B cell (primary cell): ENCODE results near the gene AKAP6. TPM values are rescaled to one million over a fixed set of nuclear protein-coding genes. Genes with fewer than 3 reads are reported as not detected.

Experiments
- ATAC-seq: fragments of 200-7000 bp; cut with Tn5 transposase; one replicate; pipeline ENCODE4 v1.10.0; 2021; ENCODE audit warnings: low read depth, mild to moderate bottlenecking, moderate number of reproducible peaks, moderate library complexity
- CTCF ChIA-PET: fragments of 350-600 bp; sonication (Branson Sonifier 250); formaldehyde crosslinking; loops from one replicate; lab custom pipeline; 2021; ENCODE audit warnings: antibody characterized with exemption, inconsistent platforms; lab: Charles Lee
- POLR2A ChIA-PET: fragments of 350-600 bp; sonication (Branson Sonifier 250); formaldehyde crosslinking; loops from one replicate; lab custom pipeline; 2021; ENCODE audit warnings: antibody characterized with exemption; lab: Charles Lee
- DNase-seq: peaks from one replicate; pipeline ENCODE4 v3.0.0; 2013
- H2AFZ ChIP-seq: 2 replicates; pipeline ENCODE4 v1.6.1; 2012; ENCODE audit warnings: mild to moderate bottlenecking, low read depth, low read length; ENCODE audit not compliant: insufficient read depth, poor library complexity, severe bottlenecking
- H3K27ac ChIP-seq, 2 donors: 1 replicate in 1 of 2; 2 replicates in 1 of 2; pipeline ENCODE4 v1.5.1; 2012 to 2013; ENCODE audit warnings: low read length in 2 of 2, mild to moderate bottlenecking in 2 of 2, moderate library complexity in 1 of 2
- H3K27me3 ChIP-seq, 4 experiments: fragments of 200-600 bp in 1 of 4; sonication (generic) in 1 of 4; replicated peaks in 1 of 4; 1 replicate in 2 of 4; 2 replicates in 2 of 4; pipeline versions ENCODE4 v1.6.1 to v1.7.0; 2013 to 2016; ENCODE audit warnings: low read length in 3 of 4, mild to moderate bottlenecking in 2 of 4, mixed read lengths in 1 of 4, moderate library complexity in 1 of 4; ENCODE audit not compliant: insufficient read depth in 4 of 4, control insufficient read depth in 3 of 4; ENCODE audit errors: control extremely low read depth in 1 of 4
- H3K36me3 ChIP-seq, 2 experiments: replicated peaks in 1 of 2; 1 replicate in 1 of 2; 2 replicates in 1 of 2; pipeline versions ENCODE4 v1.6.1 to v1.7.1; 2013; ENCODE audit warnings: low read length in 1 of 2; ENCODE audit not compliant: insufficient read depth in 2 of 2, control insufficient read depth in 1 of 2; ENCODE audit errors: control extremely low read depth in 1 of 2, extremely low read depth in 1 of 2
- H3K4me1 ChIP-seq, 2 donors: fragments of 200-600 bp in 1 of 2; sonication (generic) in 1 of 2; 1 replicate in 1 of 2; 2 replicates in 1 of 2; pipeline versions ENCODE4 v1.5.1 to v1.6.1; 2013 to 2017; ENCODE audit warnings: low read length in 2 of 2; ENCODE audit not compliant: control insufficient read depth in 2 of 2, insufficient read depth in 2 of 2
- H3K4me2 ChIP-seq: replicated peaks from 2 replicates; pipeline ENCODE3; 2012; ENCODE audit warnings: mild to moderate bottlenecking, low read depth, low read length; ENCODE audit not compliant: poor library complexity, severe bottlenecking
- H3K4me3 ChIP-seq, 5 experiments: fragments of 200-600 bp in 1 of 5; sonication (generic) in 1 of 5; 1 replicate in 3 of 5; 2 replicates in 2 of 5; pipeline versions ENCODE4 v1.5.1 to v1.7.0; 2011 to 2016; ENCODE audit warnings: low read length in 4 of 5, mild to moderate bottlenecking in 4 of 5, low read depth in 2 of 5, control low read depth in 1 of 5, moderate library complexity in 1 of 5; ENCODE audit not compliant: insufficient read depth in 1 of 5; ENCODE audit errors: control extremely low read depth in 1 of 5, extremely low read depth in 1 of 5
- H3K79me2 ChIP-seq: fragments of 200-600 bp; sonication (generic); one replicate; pipeline ENCODE4 v1.6.0; 2016; ENCODE audit warnings: low read length; ENCODE audit not compliant: control insufficient read depth, insufficient read depth
- H3K9ac ChIP-seq: fragments of 200-600 bp; sonication (generic); 2 replicates; pipeline ENCODE4 v1.6.1; 2017; ENCODE audit warnings: mild to moderate bottlenecking, low read length, moderate library complexity
- H3K9me3 ChIP-seq, 3 donors: one replicate each; pipeline versions ENCODE4 v1.6.1 to v1.7.1; 2013; ENCODE audit warnings: low read length in 2 of 3; ENCODE audit not compliant: control insufficient read depth in 2 of 3, insufficient read depth in 1 of 3; ENCODE audit errors: control extremely low read depth in 1 of 3
- H4K20me1 ChIP-seq: 2 replicates; pipeline ENCODE4 v1.6.0; 2012; ENCODE audit warnings: mild to moderate bottlenecking, low read length; ENCODE audit not compliant: insufficient read depth, control insufficient read depth, poor library complexity, severe bottlenecking
- H3K27ac Mint-ChIP-seq: one replicate; pipeline ENCODE4 v1.8.0; 2021; ENCODE audit warnings: mixed read lengths
- H3K27me3 Mint-ChIP-seq: one replicate; pipeline ENCODE4 v1.8.0; 2021; ENCODE audit warnings: mixed read lengths
- H3K4me1 Mint-ChIP-seq: one replicate; pipeline ENCODE4 v1.8.0; 2021; ENCODE audit warnings: mixed read lengths
- H3K4me3 Mint-ChIP-seq: one replicate; pipeline ENCODE4 v1.8.0; 2021; ENCODE audit warnings: mixed read lengths
- H3K9me3 Mint-ChIP-seq: one replicate; pipeline ENCODE4 v1.8.0; 2022; ENCODE audit warnings: mixed read lengths; ENCODE audit not compliant: insufficient read depth
- CTCF ChIP-seq: fragments of 200-600 bp; IDR thresholded peaks from one replicate; pipeline ENCODE4 v1.8.0; 2022; ENCODE audit warnings: antibody characterized with exemption, mild to moderate bottlenecking
- EZH2 ChIP-seq: IDR thresholded peaks from 2 replicates; pipeline ENCODE4 v1.6.1; 2012; ENCODE audit warnings: borderline replicate concordance, low read depth, mild to moderate bottlenecking, moderate library complexity, low read length; ENCODE audit not compliant: insufficient read depth, poor library complexity, severe bottlenecking
- WGBS: methylation state at CpG from one replicate; pipeline ENCODE4 v1.1.5; 2013; ENCODE audit warnings: missing lambda C conversion rate; ENCODE audit not compliant: insufficient coverage; 5-methylcytosine and 5-hydroxymethylcytosine counted together
- intact Hi-C: fragments of 100-400 bp; cut with micrococcal nuclease; formaldehyde crosslinking; loops from one replicate; pipeline ENCODE4 v1.10.0; 2022
- polyA plus RNA-seq: library from polyadenylated mRNA; depleted of rRNA; stranded (reverse); fragments of >200 nt; gene quantifications from 2 replicates; pipeline ENCODE4 v1.2.3, GENCODE V29; 2012
- total RNA-seq, 2 donors: library from RNA; stranded (reverse); fragments of 120-200 nt in 1 of 2; gene quantifications; 1 replicate in 1 of 2; 2 replicates in 1 of 2; pipeline versions ENCODE4 v1.2.3 to v1.2.4, GENCODE V29; 2013 to 2022

The AKAP6 gene
- total and polyA plus RNA-seq, 2 donors (not counting 1 experiment from before 2014, with no cell fraction given): 1.4 to 2.8 TPM

GRCh38 chr14:32478050-32478449 lies 149.0 kb downstream of the AKAP6 start:
- no peaks in the 10 kb centered on the region for H3K9me3 Mint-ChIP-seq
- ATAC-seq (no peak), DNase-seq (no peak)
- Histone ChIP-seq H3K4me1 (no peaks in the 10 kb centered on the region), H3K36me3 (no peaks in the 10 kb centered on the region), H3K4me3 (no peak overlapping the region), H3K27me3 (no peaks in the 10 kb centered on the region), H3K9ac (no peak overlapping the region), H3K4me2 (no peak overlapping the region), H4K20me1 (no peaks in the 10 kb centered on the region), H3K9me3 (no peaks in the 10 kb centered on the region), H2AFZ (no peak overlapping the region), H3K79me2 (no peaks in the 10 kb centered on the region), H3K27ac (no peak overlapping the region)
- ChIA-PET CTCF (interaction anchor here (1.0 kb wide), 1 partner anchor 8 kb away, joined by 3 read pairs; no protein-coding TSS in a partner anchor), POLR2A (no interaction called here)
- H3K4me3 Mint-ChIP-seq: no peak overlapping the region
- H3K4me1 Mint-ChIP-seq: no peaks in the 10 kb centered on the region
- intact Hi-C loops: no loop called here
- TF ChIP-seq EZH2 (no peak), CTCF (no peak)
- no peak overlapping the region for H3K27ac Mint-ChIP-seq
- no peaks in the 10 kb centered on the region for H3K27me3 Mint-ChIP-seq
- 82% methylated on average over 3 of the region's 3 CpGs for WGBS

- Histone ChIP-seq H3K27ac (no peak overlapping the region), H3K79me2 (no peaks in the 10 kb centered on the region), H3K4me2 (no peak overlapping the region), H3K4me3 (no peak overlapping the region), H3K4me1 (no peaks in the 10 kb centered on the region), H3K9me3 (no peaks in the 10 kb centered on the region), H3K27me3 (no peaks in the 10 kb centered on the region), H3K36me3 (no peaks in the 10 kb centered on the region), H2AFZ (no peak overlapping the region), H4K20me1 (no peaks in the 10 kb centered on the region), H3K9ac (no peak overlapping the region)
- WGBS: 88% methylated on average over 1 of the region's 1 CpG
- no peaks in the 10 kb centered on the region for H3K9me3 Mint-ChIP-seq
- ChIA-PET CTCF (no interaction called here), POLR2A (no interaction called here)
- TF ChIP-seq CTCF (no peak), EZH2 (no peak)
- ATAC-seq (no peak), DNase-seq (no peak)
- no peak overlapping the region for H3K27ac Mint-ChIP-seq
- intact Hi-C loops: no loop called here
- H3K4me3 Mint-ChIP-seq: no peak overlapping the region
- H3K27me3 Mint-ChIP-seq: no peaks in the 10 kb centered on the region
- H3K4me1 Mint-ChIP-seq: no peaks in the 10 kb centered on the region
Measured at GRCh38 chr14:32480337-32480736, 151.2 kb downstream of the AKAP6 start.
